Measurements from ENCODE around the gene TWIST2. TPM values are rescaled to one million over a fixed set of nuclear protein-coding genes. Genes with fewer than 3 reads are reported as not detected.

The TWIST2 gene
- total and polyA plus RNA-seq, 9 of the 15 experiments (the other 6 are each of a cell fraction or from before 2014, with no cell fraction given) = not detected

DNA sequence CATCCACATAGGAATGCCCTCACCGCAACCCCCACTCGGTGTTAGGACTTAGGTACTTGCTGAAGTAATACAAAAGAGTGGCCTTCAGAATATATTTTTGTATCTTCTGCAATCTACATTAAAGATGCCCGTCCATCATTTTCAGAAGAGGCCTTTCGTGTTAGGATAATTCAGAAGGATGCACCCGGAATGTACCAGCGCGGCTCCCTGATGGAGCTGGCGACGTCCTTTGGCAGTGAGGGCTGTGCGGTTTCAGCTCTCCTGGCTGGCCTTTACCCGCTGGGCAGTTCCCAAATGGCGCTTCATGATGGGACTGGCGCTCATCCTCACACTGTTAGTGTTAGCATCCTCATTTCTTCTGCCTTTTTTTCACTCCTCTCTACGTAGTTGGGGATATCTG, 15.3 kb downstream of the TWIST2 start:
- ChIA-PET POLR2A (no interaction called here), CTCF (ENCODE audit: low intra/inter-chr PET ratio) (no interaction called here)
- no peak for TF ChIP-seq ZNF551 (CRISPR knock-in tag; IDR thresholded peaks at IDR 0.05)
- no peak for TF ChIP-seq ZNF830 (CRISPR knock-in tag; IDR thresholded peaks at IDR 0.05)
- TF ChIP-seq ZNF175 (CRISPR knock-in tag; IDR thresholded peaks at IDR 0.05; ENCODE audit: low read depth) = no peak
- TF ChIP-seq, protein P1, sequence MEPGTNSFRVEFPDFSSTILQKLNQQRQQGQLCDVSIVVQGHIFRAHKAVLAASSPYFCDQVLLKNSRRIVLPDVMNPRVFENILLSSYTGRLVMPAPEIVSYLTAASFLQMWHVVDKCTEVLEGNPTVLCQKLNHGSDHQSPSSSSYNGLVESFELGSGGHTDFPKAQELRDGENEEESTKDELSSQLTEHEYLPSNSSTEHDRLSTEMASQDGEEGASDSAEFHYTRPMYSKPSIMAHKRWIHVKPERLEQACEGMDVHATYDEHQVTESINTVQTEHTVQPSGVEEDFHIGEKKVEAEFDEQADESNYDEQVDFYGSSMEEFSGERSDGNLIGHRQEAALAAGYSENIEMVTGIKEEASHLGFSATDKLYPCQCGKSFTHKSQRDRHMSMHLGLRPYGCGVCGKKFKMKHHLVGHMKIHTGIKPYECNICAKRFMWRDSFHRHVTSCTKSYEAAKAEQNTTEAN (CRISPR knock-in tag; IDR thresholded peaks at IDR 0.05) = no peak
- no peak for TF ChIP-seq SMC3 (conservative IDR thresholded peaks at IDR 0.05; ENCODE audit: insufficient read depth, low read depth, low read length)
- TF ChIP-seq GATA2 (CRISPR knock-in tag; IDR thresholded peaks at IDR 0.05) = no peak
- TF ChIP-seq FOXM1 (IDR thresholded peaks at IDR 0.05; ENCODE audit: low read depth) = no peak
- no peak for TF ChIP-seq FOXM1 (CRISPR knock-in tag; IDR thresholded peaks at IDR 0.05; ENCODE audit: low read depth)
- no peak for TF ChIP-seq ZNF561 (CRISPR knock-in tag; conservative IDR thresholded peaks at IDR 0.05)
- TF ChIP-seq RAD21 (CRISPR knock-in tag; conservative IDR thresholded peaks at IDR 0.05 in 1 of 2, IDR thresholded peaks at IDR 0.05 in 1 of 2) = no peak
- no peak for TF ChIP-seq LARP7 (IDR thresholded peaks at IDR 0.05)
- no peak for TF ChIP-seq SIN3B (IDR thresholded peaks at IDR 0.05; ENCODE audit: low read depth)
- no peaks in the 10 kb centered on the region for H3K36me3 ChIP-seq (ENCODE audit: control insufficient read depth, insufficient read depth, low read length)
- no peak for FAIRE-seq
- no peaks in the 10 kb centered on the region for H4K20me1 ChIP-seq (replicated peaks; ENCODE audit: control insufficient read depth, insufficient read depth, low read length)
- no peak overlapping the region for H2AFZ ChIP-seq (ENCODE audit: low read depth, low read length)
- H3K9me1 ChIP-seq (ENCODE audit: control insufficient read depth, insufficient read depth, low read length) = no peaks in the 10 kb centered on the region
- H3K27ac ChIP-seq (ENCODE audit: extremely low read depth, low read depth, low read length) = no peak overlapping the region
- no peak overlapping the region for H3K4me3 ChIP-seq
- BruUV-seq (replicated peaks) = no TSS peak
- no peaks in the 10 kb centered on the region for H3K4me1 ChIP-seq (replicated peaks in 1 of 2; ENCODE audit: control insufficient read depth in 2 of 2, insufficient read depth in 2 of 2, low read length in 2 of 2)
- in situ Hi-C loops (cut with MboI) = no loop called here
- H3K9ac ChIP-seq (ENCODE audit: insufficient read depth in 1 of 2, low read depth in 2 of 2, low read length in 2 of 2) = no peak overlapping the region
- intact Hi-C loops (cut with micrococcal nuclease) = no loop called here
- no peak for ATAC-seq
- no peaks in the 10 kb centered on the region for H3K79me2 ChIP-seq (ENCODE audit: control insufficient read depth, insufficient read depth, low read length)
- no peaks in the 10 kb centered on the region for H3K9me3 ChIP-seq (replicated peaks; ENCODE audit: control insufficient read depth, insufficient read depth, low read depth, low read length)
- WGBS (ENCODE audit: insufficient coverage, low coverage, missing lambda C conversion rate) = 0% methylated on average over 11 of the region's 14 CpGs
- DNase-seq (ENCODE audit: extremely low read depth in 1 of 4, low spot score in 3 of 4) = no peak
- peaks cover 0 to 64% of the 10 kb centered on the region in 2 experiments; a peak in 3 of 5 replicates for H3K27me3 ChIP-seq (ENCODE audit: control insufficient read depth in 2 of 2, insufficient read depth in 2 of 2, low read length in 2 of 2)
- no peak overlapping the region for H3K4me2 ChIP-seq (ENCODE audit: insufficient read depth, low read length)

Data from K562 (cell line).